Measurements from ENCODE around the gene VPS13C.

DNA sequence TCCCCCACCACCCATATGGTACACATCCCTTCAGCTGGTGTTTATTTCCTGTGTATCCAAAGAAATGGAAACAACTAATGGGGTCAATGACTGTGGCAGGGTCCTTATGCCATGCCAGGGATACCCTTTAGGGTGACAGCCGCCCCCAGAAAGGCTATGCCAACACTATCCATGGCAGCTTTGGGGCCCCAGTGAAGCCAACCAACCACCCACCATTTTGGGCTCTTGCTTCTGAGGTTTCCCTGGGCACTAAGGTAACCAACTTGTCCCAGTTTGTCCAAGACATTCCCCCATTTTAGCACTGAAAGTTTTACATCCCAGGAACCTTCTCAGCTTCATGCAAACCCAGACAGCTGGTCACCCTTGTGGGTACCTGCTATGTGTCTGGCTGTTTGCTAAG, 233.1 kb downstream of the VPS13C start:
- TF ChIP-seq, protein P1, sequence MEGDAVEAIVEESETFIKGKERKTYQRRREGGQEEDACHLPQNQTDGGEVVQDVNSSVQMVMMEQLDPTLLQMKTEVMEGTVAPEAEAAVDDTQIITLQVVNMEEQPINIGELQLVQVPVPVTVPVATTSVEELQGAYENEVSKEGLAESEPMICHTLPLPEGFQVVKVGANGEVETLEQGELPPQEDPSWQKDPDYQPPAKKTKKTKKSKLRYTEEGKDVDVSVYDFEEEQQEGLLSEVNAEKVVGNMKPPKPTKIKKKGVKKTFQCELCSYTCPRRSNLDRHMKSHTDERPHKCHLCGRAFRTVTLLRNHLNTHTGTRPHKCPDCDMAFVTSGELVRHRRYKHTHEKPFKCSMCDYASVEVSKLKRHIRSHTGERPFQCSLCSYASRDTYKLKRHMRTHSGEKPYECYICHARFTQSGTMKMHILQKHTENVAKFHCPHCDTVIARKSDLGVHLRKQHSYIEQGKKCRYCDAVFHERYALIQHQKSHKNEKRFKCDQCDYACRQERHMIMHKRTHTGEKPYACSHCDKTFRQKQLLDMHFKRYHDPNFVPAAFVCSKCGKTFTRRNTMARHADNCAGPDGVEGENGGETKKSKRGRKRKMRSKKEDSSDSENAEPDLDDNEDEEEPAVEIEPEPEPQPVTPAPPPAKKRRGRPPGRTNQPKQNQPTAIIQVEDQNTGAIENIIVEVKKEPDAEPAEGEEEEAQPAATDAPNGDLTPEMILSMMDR (IDR thresholded peaks at IDR 0.05 in 4 of 5, conservative IDR thresholded peaks at IDR 0.05 in 1 of 5) = no peak
- no peak for TF ChIP-seq POLR2A (IDR thresholded peaks at IDR 0.05)
